Amygdala (tissue), 56 donors: Measurements from ENCODE around the gene PHETA2.
"Not testable (repeated sequence)": the region's sequence is repeated elsewhere in the genome, so short reads cannot be mapped to it uniquely, and the experiment has no call there.

Experiments
- DNase-seq, 56 donors: peaks; one replicate each; lab custom pipeline; 2025; lab: John Stamatoyannopoulos, UW

Gene PHETA2

DNA sequence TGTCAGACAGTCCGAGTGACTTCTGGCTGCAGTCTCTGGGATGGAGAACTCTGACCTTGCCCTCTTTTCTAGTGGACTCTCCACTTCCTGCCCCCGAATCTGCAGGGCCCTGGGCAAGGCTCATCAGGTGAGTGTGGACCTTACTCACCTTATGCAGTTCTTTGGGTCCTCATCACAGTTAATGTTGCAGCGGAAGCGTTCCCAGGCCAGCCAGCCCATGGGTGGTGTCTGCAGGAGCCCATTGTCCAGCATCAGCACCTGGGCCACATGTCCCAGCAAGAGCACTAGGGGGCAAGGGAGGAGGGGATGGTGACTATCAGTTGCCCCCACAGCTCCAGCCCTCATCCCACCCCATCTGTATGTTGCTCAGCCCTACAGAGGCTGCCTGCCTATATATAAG is 5.8 kb upstream of the PHETA2 start:
- no peak for DNase-seq

DNA sequence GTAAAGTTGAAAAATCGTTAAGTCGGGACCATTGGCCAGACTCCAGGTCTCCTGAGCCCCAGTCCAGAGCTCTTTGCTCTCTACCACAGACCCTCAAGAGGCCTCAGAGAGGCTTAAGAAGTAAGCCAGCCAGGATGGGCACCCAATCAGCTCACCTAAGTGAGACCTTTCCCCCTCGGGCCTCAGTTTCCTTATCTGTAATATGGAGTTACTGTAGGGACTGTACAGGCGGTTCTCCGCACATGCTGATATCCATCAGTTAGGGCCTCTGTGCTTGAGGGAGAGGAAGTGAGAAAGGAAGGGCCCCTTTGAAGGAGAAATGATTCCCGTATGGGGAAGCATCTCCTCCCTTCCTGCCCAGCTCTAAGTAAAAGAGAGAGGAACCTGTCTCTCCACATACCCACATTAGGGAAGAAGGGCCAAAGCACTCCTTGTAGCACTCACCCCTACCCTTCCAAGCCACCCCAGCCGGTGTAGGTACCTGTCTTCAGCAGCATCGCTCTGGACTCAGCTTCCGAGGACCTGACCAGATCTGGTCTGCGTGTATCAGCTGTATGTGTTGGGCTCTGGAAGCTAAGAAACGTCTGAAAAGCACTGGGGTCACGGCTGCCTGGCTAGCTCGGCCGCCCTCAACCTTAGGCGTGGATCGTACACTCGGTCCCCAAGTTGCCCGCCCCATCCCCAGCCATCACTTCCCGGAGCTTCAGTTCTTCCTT is 4.1 kb upstream of the PHETA2 start:
- peak in 5 of 56 donors; percentile 28 to 49 (median 41) for DNase-seq

- peak; percentile 23 to 96 (median 87) for DNase-seq
Measured at GRCh38 chr22:42070517-42071422, 3.3 kb upstream of the PHETA2 start, which contains the start of gene NAGA. Gene NAGA, minus strand, starts transcription at chr22:42070812. Its CDS starts 515 bp downstream, at chr22:42070297.

DNA sequence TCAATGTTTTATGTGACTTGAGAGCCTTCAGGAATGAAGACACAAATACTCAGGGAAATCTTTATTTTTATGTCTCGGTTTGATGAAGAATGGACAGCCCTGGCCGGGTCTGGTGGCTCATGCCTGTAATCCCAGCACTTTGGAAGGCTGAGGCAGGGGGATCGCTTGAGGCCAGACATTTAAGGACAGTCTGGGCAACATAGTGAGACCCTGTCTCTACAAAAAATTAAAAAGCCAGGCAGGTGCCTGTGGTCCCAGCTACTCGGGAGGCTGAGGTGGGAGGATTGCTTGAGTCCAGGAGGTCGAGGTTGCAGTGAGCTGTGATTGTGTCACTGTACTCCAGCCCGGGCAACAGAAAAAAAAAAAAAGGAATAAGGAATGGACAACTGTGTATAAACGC is 2.5 kb upstream of the PHETA2 start:
- not testable (repeated sequence) for DNase-seq

- no peak for DNase-seq
Measured at GRCh38 chr22:42072606-42073330, 1.3 kb upstream of the PHETA2 start.

DNA sequence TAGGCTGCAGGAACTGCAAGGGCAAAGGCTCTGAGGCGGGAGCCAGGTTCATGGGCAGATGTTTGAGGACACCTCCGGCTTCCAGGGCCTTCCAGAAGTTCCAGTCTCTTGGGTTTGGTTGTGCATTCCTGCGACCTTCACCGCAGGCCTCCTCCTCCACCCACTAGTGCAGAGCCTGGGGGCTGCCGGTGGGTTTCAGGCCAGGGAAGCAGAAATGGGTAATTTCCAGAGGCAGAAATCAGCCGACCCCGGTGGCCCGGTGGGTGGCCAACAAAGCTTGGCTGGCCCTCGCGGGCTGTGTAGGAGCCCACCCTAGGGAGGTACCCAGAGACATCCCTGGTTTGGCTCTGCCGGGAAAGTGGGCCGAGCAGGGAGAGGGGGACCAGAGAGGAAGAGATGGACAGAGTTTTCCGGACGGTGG is 417 bp upstream of the PHETA2 start:
- no peak for DNase-seq

DNA sequence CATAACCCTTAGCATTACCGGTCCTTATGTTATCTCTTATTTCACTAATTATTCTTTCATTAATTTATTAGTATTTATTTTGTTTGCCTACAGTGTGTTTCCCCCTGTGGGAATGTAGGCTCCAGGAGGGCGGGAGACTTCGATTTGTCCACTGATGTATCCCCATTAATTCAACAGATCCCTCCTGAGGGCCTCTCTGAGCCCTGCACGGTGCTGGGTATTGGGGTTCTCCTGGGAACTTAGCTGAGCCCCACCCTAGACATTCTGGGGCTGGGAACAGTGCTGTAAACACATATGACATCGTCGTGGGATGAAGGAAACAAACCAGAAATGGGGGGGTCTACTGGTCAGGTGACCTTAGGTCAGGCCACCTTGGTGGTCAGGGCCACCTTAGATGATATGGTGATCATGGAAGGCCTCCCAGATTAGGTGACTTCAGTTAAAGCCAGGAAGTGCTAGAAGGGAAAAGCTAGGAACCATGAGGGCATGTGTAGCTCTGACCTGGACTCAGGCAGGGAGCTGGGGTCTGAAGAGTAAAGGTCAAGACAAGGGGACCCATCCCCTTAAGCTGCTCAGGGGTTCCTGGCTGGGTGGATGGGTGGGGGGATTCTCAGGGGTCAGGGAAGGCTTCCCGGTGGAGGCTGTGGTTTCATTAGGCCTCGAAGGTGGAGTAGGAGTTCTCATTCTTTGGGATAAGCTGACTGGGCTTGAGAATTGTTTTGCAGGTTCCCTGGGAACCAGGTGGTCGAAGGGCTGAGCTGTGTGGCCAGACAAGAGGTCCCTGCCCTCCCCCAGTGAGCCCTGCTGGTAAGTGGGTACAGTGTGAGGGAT is 1.0 kb downstream of the PHETA2 start:
- DNase-seq, result no peak

GRCh38 chr22:42076764-42077485 is 2.9 kb downstream of the PHETA2 start:
- DNase-seq, result no peak

DNA sequence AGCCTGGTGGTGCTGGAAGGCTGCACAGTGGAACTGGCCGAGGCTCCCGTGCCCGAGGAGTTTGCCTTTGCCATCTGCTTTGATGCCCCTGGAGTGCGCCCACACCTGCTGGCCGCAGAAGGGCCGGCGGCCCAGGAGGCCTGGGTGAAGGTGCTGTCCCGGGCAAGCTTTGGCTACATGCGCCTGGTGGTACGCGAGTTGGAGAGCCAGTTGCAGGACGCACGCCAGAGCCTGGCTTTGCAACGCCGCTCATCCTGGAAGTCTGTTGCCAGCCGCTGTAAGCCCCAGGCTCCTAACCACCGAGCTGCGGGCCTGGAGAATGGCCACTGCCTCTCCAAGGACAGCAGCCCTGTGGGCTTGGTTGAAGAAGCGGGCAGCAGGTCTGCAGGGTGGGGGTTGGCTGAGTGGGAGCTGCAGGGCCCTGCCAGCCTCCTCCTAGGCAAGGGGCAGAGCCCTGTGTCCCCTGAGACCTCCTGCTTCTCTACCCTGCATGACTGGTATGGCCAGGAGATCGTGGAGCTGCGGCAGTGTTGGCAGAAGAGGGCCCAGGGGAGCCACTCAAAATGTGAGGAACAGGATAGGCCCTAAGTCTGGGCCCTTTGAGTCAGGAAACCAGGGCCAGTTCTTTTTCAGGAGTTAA is 3.6 kb downstream of the PHETA2 start:
- DNase-seq, result no peak

DNA sequence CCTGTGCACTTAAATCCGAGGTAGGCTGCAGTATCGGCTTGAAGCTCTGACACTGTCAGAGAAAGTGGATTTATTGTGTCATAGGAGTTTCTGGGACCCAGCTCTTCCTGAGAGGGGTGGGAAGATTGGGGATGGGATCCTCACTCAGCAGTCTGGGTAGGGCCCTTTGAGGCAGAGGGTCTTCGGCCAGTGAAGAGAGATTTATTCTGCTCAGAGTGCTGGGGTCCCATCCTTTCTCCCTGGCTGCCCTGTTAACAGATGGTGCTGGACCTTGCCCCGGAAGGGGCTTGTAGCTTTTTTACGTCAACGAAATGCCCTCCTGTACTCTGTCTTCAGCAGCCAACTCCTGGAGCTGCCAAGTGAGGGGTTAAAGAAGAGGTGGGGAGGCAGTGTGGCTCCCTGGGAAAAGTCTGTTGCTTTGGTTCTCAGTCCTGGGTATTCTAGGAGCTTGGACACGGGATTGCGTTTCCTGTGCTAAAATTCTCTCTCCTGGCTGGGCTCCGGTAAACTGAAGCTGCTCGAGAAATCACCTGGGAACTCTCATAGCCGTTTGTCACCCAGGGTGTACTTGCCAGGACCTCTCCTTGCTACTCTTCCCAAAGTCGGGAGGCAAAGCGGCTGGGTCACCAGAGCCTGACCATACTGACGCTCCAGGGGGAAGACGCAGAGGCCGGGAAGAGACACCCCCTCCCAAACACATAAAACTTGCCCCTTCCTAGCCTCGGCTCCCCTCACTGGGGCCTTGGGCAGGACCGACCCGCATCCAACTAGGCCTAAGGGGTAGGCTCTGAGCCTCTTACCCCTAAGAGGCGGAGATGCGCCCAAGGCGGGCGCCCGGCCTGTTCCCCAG is 4.6 kb downstream of the PHETA2 start:
- peak in 11 of 56 donors; percentile 40 to 74 (median 54) for DNase-seq

DNA sequence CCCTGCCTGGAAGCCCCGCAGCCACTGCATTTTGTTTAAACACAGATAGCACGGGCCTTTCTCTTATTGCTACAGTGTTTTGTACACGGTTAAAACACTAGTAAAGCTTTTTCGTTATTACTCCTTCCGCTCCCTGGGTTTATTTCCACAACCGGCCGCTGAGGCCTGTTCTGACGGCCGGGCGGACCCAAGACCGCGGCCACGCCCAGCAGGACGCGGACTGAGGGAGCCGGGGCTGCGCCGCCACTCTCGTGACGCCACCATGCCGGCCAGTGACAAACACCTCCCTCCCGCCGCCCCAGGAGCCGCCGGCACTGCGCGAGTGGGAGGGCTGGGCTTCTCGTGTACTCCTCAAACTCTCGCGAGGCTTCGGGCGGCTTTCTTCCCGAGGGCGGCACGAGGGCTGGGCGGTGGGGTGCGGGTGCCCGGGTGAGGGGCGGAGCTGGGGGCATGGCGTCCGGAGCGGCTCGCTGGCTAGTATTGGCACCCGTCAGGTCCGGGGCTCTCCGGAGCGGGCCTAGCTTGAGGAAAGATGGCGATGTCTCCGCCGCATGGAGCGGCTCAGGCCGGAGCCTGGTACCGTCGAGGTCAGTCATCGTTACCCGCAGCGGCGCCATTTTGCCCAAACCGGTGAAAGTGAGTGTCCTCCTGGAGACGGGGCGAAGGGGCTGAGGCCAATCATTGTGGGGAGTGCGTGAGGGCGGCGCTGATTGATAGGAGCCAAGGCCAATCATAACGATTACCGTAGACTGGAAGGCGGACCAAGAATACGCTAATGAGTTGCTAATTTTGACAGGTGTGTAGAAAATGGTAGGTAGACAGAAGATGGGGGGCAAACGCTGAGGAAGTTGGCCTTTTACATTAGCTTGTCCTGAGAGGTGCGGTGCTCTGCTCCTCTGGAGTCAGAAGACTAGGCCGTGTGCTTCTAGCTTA is 5.5 kb downstream of the PHETA2 start, which contains the start of gene SMDT1:
TSS of gene SMDT1 (plus strand) at position 382 of the 933 bp plus-strand sequence. CDS start at position 451, 69 bp downstream.
- peak; percentile 91 to 100 (median 98) for DNase-seq

DNA sequence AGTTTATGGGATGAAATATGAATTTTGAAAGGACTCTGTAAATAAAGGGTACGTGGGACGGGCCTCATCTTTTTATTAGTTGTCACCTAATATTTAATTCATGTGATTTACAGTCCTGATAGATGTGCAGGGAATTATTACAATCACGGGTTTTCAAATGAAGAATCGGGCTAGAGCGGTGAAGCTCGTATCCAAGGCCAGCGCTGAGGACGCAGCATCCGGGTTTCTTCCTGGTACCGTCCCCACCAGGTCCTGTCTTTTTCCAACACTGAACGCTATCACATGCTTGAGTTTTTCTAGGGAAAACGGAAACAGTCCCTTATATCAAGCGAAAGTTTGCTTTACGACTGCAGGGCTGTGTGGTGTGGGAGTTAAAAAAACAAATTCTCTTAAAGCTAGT is 6.2 kb downstream of the PHETA2 start:
- peak in 23 of 56 donors; percentile 10 to 55 (median 35) for DNase-seq

DNA sequence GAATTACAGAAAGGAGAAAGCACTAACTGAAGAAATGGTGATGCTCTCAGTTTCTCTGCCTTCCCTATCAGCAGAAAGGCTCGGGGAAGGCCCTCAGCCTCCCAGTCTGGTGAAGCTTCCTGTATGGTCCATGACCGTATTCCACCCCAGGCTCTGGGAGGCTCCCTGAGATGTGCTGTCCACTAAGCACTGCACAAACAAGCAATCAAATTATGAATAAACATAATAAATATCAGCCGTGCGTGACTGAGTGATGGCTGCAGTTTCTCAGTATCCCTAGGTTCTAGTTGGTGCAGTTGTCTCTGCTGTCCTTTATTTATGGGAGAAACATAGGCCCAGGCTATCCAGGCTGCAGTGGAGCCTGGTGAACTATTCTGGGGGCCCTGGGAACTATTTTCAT is 9.1 kb downstream of the PHETA2 start:
- no peak for DNase-seq

DNA sequence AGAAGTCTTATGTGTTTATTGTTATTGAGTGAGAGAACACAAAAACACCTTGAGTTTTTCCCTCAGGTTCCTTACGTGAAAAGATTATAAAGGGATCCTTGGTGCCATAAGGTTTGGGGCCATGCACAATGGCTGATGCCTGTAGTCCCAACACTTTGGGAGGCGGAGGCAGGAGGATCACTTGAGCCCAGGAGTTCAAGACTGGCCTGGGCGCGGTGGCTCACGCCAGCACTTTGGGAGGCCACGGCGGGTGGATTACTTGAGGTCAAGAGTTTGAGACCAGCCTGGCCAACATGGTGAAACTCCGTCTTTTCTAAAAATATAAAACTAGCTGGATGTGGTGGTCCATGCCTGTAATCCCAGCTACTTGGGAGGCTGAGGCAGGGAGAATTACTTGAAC is 10.8 kb downstream of the PHETA2 start:
- DNase-seq, result no peak

- DNase-seq, result no peak
Measured at GRCh38 chr22:42086051-42086450, 12.0 kb downstream of the PHETA2 start.
